ENCODE data around the gene SNTB2. TPM values are rescaled to one million over a fixed set of nuclear protein-coding genes. Genes with fewer than 3 reads are reported as not detected.
"Not testable (repeated sequence)": the region's sequence is repeated elsewhere in the genome, so short reads cannot be mapped to it uniquely, and the experiment has no call there.

The SNTB2 gene
- total RNA-seq, result 43.8 TPM

DNA sequence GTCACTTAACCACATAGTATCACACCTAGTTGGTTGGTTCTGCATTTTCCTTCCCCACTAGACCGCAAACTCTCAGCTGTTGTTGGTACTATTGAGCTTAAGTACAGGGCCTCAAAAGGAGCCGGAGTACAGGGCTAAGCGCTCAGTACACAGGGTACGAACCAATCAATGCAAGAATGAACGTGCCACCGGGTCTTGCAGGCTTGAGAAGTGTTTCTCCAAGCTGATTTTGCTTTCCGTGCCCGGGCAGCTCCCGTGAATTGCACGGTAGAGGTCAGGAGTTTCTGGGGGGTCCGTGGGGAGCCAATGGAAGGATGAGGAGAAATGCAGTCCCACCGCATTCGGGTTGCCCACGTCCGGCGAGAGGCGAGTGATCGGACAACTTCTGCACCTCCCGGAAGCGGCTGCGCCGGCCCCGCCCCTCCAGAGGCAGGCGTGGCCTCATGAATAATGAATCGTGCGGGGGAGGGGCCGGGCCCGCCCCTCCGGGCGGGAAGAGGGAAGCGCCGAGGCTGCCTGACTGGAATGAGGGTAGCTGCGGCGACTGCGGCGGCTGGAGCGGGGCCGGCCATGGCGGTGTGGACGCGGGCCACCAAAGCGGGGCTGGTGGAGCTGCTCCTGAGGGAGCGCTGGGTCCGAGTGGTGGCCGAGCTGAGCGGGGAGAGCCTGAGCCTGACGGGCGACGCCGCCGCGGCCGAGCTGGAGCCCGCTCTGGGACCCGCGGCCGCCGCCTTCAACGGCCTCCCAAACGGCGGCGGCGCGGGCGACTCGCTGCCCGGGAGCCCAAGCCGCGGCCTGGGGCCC is at the start of gene SNTB2:
Gene SNTB2 (plus strand): TSS at position 523 of the 804 bp plus-strand sequence. CDS start 3 bp downstream, at position 526.
- DNase-seq (ENCODE audit: low spot score), result peak; percentile 93

DNA sequence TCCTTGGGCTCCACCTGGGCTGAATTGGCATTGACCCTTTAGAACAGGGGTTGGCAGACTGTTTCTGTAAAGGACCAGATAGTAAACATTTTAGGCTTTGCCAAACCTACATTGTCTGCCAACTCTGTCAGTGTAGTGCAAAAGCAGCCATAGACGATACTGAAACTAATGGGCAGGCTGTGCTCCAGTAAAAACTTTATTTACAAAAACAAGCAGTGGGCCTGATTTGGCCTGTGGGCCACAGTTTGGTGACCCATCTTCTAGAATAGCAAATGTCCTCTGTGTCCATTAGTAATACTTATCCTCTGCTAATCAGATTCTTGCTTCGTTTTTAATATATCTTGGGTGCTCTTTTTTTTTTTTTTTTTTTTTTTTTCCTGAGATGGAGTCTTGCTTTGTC is 48.4 kb upstream of the SNTB2 start:
- no peak for DNase-seq (ENCODE audit: low spot score)

DNA sequence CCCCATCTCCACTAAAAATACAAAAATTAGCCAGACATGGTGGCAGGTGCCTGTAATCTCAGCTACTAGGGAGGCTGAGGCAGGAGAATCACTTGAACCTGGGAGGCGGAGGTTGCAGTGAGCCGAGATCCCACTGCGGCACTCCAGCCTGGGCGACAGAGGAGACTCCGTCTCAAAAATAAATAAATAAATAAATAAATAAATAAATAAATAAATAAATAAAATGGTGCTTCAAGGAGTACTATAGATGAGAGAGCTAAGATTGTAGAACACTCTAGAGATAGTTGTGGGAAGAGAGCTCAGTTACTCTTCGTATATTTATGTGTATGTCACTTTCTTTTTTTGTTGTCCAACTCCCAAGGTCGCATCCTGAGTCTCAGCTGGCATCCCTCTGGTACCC is 47.5 kb upstream of the SNTB2 start:
- DNase-seq (ENCODE audit: low spot score), result not testable (repeated sequence)

DNA sequence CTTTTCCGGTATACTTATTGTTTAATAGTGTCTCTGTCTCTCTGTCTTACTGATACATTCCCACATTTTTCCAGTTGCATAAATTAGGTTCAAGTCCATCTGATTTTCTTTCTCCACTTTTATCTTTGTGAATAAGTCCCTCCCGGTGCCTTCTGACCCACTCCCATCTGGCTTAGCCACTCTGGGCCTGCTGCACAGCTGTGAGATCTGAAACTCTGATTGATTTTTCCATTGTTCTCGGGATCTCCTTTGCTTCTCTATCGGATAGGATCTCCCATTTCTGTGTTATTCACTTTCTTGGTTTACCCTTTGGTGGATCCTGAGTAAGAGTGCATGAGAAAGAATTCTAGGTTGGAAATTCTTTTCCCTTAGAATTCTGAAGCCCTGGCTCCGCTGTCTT is 46.0 kb upstream of the SNTB2 start:
- no peak for DNase-seq (ENCODE audit: low spot score)

DNA sequence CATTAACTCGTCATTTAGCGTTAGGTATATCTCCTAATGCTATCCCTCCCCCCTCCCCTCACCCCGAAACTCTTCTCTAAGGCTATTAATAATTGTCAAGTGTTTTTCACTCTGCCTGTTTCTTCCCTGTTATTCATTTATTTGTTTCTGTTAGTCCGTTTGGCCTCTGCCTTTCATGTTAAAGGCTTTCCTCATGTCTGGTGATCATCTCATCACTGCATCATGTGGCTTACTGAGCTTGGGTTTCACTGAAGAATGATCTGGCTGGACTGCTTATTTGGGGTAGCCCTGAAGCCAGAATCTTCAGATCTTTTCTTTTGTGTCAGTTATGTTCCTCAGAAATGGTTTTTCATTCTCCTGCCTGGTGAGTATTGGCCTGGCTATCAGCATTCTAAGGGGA is 45.0 kb upstream of the SNTB2 start:
- DNase-seq (ENCODE audit: low spot score), result no peak

DNA sequence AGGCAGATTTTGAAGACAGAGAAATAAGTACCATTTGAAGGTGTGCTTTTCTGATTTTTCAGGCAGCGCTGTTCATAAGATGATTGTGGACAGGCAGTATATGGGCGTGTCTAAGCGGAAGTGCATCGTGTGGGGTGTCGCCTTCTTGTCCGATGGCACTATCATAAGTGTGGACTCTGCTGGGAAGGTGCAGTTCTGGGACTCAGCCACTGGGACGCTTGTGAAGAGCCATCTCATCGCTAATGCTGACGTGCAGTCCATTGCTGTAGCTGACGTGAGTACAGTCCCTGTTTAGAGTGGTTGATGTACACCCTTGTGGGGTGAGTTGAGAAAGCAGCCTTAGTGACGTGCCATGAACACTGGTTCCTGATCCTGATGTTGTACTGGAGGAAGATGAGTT is 43.8 kb upstream of the SNTB2 start:
- DNase-seq (ENCODE audit: low spot score), result no peak

DNA sequence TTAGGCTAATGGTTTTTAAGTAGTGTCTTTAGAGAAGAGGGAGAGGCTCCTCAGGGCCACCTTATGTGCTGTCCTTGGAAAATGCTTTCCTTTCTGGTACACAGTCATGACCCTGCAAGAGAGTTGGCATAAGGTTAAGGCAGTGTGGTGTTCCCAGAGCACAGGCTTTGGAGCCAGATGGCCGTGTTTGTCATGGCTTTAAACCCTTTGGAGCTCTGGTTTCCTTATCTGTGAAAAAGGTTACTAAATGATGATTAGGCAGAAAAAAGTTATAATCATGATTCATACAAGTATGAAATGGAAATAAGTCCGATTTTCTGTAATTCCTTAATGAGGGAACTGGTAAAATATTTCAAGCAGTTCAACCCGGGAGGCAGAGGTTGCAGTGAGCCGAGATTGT is 41.3 kb upstream of the SNTB2 start:
- no peak for DNase-seq (ENCODE audit: low spot score)

DNA sequence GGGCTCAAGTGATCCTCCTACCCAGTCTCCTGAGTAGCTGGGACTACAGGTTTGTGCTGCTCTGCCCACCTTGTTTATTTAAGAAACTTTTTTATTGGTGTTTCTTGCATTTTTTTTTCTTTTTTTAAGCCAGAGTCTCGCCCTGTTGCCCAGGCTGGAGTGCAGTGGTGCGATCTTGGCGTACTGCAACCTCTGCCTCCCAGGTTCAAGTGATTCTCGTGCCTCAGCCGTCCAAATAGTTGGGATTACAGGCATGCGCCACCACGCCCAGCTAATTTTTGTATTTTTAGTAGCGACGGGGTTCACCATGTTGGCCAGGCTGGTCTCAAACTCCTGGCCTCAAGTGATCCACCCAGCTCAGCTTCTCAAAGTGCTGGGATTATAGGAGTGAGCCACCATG is 37.3 kb upstream of the SNTB2 start:
- not testable (repeated sequence) for DNase-seq (ENCODE audit: low spot score)

DNA sequence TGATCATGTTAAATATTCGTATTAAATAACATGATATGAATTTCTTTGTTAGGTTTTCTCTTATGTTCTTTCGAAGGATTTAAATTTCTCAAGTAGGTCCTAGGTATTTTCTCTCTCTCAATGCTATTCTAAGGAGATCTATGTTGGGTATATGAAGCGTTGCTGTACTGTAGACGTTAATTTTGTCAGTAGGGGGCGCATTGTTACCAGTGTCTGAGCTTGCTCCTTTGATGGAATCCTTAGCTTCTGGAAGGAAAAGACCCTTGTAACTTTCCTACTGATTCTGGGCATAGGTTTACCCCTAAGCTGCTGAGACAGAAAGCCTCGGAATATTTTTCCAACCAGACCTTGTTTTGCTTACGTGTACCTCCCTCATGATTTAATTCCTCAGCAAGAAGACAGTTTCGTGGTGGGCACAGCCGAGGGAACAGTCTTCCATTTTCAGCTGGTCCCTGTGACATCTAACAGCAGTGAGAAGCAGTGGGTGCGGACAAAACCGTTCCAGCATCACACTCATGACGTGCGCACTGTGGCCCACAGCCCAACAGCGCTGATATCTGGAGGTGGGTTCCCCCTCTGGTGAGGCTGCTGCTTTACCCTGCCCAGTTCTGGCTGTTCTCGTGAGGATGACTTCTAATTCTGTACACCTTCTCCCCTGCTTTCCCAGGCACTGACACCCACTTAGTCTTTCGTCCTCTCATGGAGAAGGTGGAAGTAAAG is 36.7 kb upstream of the SNTB2 start:
- DNase-seq (ENCODE audit: low spot score), result peak; percentile 72

DNA sequence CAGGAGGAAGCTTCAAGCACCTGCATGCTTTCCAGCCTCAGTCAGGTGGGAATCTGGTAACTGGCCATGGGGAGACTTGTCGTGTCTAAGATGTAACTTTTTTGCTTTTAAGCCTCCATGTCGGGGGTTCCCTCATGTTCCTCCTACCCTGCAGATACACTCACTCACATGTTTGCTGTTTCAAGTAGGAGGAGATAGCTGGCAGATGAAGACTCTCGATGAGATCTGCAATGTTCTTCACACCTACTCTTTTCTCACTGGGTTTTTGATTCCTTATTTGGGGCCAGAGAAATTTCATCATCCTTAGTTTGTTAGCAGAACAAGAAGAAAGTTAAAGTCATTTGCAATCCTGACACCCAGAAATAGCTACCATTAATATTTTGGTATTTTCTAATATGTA is 29.8 kb upstream of the SNTB2 start:
- DNase-seq (ENCODE audit: low spot score), result no peak

DNA sequence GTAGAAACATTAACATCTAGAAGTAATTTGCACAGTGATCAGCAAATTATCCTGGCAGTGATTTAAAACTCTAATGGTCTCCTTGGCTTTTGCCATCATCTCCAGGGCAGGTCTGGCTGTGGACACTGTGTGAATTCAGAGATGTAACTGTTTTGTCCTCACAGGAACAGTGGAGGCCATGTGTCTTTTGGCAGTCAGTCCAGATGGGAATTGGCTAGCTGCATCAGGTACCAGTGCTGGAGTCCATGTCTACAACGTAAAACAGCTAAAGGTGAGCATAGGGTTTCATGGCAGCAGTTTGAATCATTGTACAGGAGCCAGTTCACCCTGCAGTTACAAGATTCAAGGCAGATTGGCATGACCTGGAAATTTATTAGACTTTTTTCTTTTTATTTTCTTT is 26.8 kb upstream of the SNTB2 start:
- no peak for DNase-seq (ENCODE audit: low spot score)

DNA sequence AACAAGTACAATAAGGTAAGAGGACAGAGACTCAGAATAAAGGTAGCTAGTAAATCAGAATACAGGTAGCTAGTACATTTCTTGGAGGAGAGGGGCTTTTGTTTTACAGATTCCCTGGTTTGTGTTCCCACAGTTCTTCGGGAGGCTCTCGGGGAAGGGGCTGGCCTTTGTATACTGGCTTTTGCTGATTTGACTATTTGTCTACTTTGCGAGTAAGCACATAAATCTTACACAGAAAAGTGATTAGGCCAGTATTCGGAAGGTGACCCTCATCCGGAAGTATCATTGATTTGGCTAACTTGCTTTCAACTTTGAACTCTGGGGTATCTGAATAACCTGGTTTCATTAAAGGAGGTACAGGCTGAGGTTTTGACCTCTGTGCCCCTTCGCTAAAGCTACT is 21.4 kb upstream of the SNTB2 start:
- no peak for DNase-seq (ENCODE audit: low spot score)

DNA sequence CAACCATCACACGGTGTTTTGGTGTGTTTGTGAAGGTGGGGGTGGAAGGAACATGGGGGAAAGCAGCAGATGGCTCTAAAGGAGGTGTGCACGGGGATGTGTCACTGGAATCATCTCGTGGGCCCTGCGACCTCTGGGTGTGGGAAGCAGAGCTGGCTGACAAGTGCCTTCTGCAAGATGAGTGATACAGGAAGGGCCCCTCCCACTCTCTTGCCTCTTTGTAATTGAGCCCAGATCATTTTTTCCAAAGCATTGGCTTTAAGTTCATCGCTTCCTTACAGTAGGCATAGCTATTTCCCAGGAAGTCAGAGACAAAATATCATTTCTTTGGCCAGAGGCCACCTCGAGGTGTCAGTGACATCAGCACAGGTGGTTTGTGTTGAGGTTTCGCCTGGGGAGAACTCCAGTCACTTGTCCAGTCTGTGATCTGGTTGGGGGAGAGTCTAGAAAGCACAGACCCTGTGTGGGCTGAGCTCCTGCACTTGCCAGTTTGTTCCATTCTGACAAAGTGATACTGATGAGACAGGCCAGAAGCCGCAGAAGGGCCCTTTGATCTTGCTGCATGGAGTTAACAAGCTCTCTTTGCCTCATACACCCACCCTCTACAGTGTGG is 20.6 kb upstream of the SNTB2 start:
- DNase-seq (ENCODE audit: low spot score), result no peak

DNA sequence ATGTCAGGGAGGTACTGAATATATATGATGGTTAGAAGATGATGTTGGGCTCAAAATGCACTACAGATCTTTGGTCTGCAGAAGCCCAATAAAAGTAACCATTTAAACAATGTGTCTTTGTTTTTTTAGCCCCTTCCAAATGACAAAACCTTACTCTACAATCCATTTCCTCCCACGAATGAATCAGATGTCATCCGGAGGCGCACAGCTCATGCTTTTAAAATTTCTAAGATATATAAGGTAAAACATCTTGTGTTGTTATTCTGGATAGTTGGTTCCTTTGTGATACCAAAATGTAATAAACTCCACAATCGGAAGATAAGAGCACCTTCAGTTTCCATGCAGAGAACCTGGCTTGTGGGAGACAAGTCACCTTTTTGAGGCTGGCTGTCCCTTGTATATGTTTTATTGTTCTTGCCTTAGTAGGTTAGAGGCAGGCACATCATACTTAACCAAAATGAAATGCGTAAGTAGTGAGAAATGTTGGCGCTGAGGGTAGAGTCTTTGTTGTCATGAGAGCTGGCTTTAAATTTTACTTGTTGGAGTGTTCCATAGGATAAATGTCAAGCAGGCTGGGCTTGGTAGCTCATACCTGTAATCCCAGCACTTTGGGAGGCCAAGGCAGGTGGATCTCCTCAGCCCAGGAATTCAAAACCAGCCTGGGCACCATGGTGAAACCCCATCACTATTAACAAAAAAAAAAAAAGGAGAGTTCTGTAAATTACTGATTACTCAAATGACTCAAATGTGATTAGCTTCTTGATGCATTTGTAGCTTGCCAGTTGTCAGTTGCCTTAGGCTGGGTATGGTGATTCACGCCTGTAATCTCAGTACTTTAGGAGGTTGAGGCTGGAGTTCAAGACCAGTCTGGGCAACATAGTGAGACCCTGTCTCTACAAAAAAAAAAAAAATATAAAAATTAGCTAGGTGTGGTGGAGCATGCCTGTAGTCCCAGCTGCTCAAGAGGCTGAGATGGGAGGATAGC is 19.7 kb upstream of the SNTB2 start:
- no peak for DNase-seq (ENCODE audit: low spot score)

DNA sequence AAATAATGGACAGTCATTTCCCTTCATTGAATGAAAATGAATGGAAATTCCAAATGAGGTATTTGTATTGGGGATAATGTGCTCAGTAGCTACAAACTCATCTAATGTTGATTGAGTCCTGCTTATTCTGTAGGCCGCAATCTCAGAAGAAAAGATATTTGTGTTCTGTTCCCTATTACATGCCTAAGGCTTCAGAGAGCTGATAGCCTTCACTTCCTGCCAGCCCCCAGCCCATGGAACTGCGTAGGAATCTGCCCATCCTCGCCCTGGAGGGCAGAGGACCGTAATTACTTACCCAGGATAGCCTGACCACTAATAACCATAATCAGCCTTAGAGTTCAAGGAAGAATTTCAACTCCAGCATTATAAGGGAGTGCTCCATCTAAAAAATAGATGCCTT is 17.9 kb upstream of the SNTB2 start:
- DNase-seq (ENCODE audit: low spot score), result no peak

DNA sequence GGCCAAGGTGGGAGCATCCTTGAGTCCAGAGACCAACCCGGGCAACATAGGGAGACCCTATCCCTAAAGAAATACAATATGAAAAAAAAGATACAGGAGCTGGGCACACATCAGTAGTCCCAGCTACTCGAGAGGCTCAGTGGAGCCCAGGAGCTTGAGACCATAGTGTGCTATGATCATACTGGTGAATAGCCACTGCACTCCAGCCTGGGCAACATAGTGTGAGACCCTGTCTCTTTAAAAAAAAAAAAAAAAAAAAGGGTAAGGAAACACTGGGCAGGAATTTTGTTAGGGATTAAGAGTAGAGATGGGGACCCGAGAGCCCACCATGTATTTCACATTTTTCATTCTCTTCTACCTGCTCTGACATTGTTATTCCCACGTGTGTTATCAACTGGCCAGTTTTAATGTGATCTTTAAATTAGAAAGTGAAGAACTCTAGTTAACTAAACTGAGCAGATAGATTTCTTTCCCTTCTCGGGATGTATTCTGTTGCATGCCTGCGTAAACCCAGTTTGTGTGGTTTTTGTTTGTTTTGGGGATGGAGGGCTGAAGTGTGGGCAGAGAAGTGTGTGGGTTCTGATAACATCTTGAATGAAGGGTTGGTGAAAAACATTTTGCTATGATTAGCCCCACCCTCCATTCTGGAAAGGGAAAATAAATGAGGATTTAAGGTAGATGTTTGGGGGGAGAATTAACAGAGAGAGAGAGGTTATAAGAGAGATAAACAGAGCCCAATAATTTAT is 17.2 kb upstream of the SNTB2 start:
- DNase-seq (ENCODE audit: low spot score), result no peak

DNA sequence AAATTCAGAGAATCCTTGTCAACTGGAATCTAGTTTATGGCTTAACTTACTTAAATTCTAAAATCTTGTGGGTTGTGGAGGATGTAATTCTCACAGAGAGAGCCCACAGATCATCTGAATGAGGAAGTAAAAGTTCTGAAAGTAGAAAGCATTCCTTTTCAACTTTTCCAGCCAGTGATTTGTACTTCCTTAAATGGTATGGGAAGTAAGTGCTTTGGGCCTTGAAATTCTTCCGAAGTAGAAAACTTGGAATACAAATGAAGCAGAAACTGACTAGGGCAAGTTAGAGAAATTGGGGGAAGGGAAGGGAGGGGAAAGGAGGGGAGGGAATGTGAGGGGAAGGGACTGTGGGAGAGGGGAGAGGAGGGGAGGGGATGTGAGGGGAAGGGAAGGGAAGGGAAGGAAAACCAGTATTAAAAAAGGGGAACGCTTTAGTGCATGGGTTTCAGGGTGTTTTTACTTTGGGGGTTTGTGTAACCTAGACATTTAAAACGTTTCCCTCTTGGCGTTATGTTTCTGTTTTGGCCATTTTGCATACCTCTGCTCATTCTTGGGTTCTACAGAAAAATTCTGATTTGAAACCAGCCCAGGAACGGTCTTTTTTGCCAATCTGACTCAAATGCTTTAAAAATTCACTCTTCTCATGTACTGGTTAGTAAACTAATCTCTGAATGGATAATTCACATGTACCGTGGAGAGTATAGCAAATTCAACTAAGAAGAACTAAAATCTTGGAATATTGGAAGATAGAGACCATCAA is 15.5 kb upstream of the SNTB2 start:
- DNase-seq (ENCODE audit: low spot score), result no peak

DNA sequence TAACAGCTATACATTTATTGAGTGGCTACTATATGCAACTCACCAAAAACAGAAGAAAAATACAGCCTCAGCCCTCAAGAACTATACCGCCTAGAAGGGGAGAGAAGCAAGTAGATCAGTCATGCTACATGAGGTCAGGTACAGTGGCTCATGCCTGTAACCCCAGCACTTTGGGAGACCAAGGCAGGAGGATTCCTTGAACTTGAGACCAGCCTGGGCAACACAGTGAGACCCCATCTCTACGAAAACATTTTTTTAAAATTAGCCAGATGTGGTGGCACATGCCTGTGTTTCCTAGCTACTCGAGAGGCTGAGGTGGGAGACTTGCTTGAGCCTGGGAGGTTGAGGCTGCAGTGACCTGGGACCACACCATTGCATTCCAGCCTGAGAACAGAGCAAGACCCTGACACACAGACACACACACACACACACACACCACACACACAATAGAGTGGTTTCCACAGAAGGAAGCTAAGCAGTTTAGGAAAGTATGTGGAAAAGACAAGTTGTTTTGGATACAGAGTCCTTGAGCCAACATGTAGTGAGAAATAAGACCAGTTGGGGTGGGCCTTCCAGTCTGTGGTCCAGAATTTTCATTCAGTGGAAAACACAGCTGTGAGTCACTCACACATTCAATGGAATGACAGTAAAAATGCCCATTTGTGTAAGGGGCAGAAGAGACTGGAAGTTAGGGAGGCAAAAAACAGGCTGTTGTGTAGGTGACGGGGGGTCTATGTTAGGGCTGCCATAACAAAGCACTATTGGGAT is 10.7 kb upstream of the SNTB2 start:
- DNase-seq (ENCODE audit: low spot score), result no peak

DNA sequence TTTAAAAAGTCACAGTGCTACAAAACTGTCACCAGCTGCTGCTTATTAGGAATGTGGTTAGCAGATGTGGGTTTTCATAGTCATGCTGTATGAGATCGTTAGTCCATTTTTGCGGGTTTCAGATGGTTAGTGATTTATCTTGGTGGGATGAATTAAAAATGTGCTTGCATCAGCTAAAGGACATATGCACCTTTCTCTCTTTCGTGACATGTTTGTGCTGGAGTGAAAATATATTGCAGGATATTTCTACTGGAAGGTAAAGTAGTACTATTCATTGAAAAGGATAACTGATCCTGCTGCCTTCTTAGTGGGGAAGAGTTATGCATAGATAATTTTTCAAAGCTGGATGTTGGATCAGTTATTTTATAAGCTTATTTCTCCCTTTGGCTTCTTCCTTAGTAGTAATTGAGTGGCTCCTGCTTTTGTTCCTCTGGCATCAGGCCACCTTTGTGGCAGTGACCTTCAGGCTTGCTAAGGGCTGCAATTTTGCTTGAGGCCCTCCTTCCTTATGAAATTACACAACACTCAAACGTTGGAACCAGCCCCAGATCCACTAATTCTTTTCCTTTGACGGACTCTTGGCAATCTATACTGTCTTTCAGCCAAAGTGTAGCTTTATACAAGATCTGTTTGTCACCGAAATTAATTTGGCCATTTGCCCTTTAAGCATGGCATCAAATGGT is 7.5 kb upstream of the SNTB2 start:
- DNase-seq (ENCODE audit: low spot score), result peak; percentile 82

Data from mucosa of gallbladder (tissue), 1 donor.